ENCODE data around the gene TBCCD1. TPM values are rescaled to one million over a fixed set of nuclear protein-coding genes. Genes with fewer than 3 reads are reported as not detected.
A peak's percentile ranks its signal among the peaks of the same experiment; 100 is the strongest.

Gene TBCCD1
- total RNA-seq, 1 donor from 2014 or later, result 13.5 TPM

DNA sequence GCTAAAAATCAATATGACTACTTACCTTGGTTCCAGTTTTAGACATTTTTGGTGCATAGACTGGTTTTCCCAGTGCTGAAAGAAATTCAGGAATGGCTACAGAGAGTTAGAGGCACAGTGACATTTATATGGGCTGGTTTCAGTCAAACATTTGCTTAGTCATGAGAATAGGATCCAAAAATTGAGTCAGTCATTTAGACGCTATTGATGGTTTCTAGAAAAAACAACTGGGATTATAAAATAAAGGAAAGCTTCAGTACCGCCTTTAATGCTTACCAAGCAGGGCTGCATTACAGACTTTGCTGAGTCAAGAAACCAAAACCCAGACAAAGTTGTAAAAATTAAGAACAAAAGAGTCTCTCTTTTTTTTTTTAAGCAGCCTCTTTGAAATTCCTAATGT lies 22.9 kb downstream of the TBCCD1 start, which contains the start of gene CRYGS:
CRYGS (minus strand) TSS at position 100 of the 400 bp plus-strand sequence; CDS start at position 46, 54 bp downstream.
- Mint-ChIP-seq H3K27ac (no peak within 1 kb of the TSS), H3K4me3 (ENCODE audit: low read depth) (no peak within 1 kb of the TSS), H3K36me3 (ENCODE audit: insufficient read depth) (peaks cover 3% of the 10 kb centered on the region), H3K9me3 (ENCODE audit: low read depth) (no peaks in the 10 kb centered on the region), H3K4me1 (ENCODE audit: low read depth) (peaks cover 1% of the 10 kb centered on the region), H3K27me3 (no peaks in the 10 kb centered on the region)
- TF ChIP-seq, protein P1, sequence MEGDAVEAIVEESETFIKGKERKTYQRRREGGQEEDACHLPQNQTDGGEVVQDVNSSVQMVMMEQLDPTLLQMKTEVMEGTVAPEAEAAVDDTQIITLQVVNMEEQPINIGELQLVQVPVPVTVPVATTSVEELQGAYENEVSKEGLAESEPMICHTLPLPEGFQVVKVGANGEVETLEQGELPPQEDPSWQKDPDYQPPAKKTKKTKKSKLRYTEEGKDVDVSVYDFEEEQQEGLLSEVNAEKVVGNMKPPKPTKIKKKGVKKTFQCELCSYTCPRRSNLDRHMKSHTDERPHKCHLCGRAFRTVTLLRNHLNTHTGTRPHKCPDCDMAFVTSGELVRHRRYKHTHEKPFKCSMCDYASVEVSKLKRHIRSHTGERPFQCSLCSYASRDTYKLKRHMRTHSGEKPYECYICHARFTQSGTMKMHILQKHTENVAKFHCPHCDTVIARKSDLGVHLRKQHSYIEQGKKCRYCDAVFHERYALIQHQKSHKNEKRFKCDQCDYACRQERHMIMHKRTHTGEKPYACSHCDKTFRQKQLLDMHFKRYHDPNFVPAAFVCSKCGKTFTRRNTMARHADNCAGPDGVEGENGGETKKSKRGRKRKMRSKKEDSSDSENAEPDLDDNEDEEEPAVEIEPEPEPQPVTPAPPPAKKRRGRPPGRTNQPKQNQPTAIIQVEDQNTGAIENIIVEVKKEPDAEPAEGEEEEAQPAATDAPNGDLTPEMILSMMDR (IDR thresholded peaks at IDR 0.05; ENCODE audit: unreplicated experiment), result no peak
- no peak for DNase-seq (ENCODE audit: low spot score, unreplicated experiment)

DNA sequence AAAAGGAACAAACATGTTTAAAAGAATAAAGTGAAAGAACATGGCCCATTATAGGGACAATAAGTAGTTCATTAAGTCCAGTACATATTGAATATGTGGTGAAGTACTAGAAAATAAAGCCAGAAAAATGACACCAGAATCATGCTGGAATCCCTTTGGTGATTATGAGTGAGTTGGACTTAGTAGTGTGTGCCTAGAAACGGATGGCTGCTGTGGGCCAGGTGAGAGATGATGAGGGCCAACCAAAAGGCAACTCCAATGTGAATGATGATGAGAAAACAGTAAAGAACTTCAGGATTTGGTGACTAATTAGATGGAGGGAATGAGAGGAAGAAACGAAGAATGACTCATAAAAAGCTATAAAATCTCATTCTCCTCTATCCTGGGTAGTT lies 26.3 kb downstream of the TBCCD1 start:
- TF ChIP-seq, protein P1 (IDR thresholded peaks at IDR 0.05; ENCODE audit: unreplicated experiment), result no peak
- Mint-ChIP-seq H3K27me3 (no peaks in the 10 kb centered on the region), H3K27ac (no peak overlapping the region), H3K4me3 (ENCODE audit: low read depth) (no peak overlapping the region), H3K9me3 (ENCODE audit: low read depth) (no peaks in the 10 kb centered on the region), H3K4me1 (ENCODE audit: low read depth) (peaks cover 1% of the 10 kb centered on the region), H3K36me3 (ENCODE audit: insufficient read depth) (no peaks in the 10 kb centered on the region)
- DNase-seq (ENCODE audit: low spot score, unreplicated experiment), result no peak

DNA sequence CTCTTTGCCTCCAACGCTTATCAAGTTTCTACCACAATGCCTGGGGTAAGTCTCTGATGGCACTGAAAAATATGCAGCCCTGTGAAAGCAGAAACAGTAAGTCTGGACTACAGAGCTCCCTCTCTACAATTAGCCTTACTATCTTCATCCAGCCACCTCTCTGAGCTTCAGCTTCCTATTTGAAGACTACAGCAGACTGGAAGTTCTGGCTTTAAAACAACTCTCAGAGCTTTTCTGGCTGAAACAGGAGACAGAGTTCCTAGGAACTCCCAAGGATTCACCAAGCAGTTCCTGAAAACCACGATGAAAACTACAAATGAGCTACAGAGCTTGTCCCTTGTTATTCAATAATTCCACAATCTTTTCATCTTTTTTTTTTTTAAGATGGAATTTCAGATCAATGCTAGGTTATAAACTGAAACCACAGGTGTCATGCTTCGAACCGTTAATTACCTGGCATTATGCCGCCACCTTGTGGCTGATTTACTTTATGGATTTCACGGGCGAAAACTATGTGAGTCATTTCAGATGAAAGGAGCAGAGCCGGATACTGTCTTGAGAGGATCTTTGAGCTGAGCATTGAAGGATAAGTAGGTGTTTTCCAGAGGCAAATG lies 26.8 kb downstream of the TBCCD1 start:
- peak; percentile 70 for DNase-seq (ENCODE audit: low spot score, unreplicated experiment)
- H3K4me3 Mint-ChIP-seq (ENCODE audit: low read depth), result no peak overlapping the region
- H3K36me3 Mint-ChIP-seq (ENCODE audit: insufficient read depth), result no peaks in the 10 kb centered on the region
- no peak overlapping the region for H3K27ac Mint-ChIP-seq
- TF ChIP-seq, protein P1 (IDR thresholded peaks at IDR 0.05; ENCODE audit: unreplicated experiment), result peak; percentile 84
- no peaks in the 10 kb centered on the region for H3K27me3 Mint-ChIP-seq
- H3K9me3 Mint-ChIP-seq (ENCODE audit: low read depth), result no peaks in the 10 kb centered on the region
- peaks cover 1% of the 10 kb centered on the region for H3K4me1 Mint-ChIP-seq (ENCODE audit: low read depth)

DNA sequence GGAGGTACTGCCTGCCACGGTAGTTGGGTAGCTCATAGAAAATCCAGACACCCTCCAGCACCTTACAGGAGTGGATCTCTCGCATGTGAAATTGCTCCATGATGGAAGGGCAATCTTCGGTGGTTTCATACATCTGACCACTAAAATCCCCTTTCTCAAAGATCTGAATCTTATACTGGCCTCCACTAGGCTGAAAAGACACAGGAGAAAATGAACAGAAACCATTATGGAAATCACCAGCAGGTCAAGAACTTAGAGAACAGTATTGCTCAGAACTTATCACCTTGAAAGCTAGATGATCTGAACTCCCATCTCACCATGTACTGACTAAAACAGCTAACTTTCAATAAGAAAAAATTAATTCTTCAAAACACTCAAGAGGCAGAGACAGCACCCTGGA lies 28.4 kb downstream of the TBCCD1 start:
- peaks cover 1% of the 10 kb centered on the region for H3K4me1 Mint-ChIP-seq (ENCODE audit: low read depth)

DNA sequence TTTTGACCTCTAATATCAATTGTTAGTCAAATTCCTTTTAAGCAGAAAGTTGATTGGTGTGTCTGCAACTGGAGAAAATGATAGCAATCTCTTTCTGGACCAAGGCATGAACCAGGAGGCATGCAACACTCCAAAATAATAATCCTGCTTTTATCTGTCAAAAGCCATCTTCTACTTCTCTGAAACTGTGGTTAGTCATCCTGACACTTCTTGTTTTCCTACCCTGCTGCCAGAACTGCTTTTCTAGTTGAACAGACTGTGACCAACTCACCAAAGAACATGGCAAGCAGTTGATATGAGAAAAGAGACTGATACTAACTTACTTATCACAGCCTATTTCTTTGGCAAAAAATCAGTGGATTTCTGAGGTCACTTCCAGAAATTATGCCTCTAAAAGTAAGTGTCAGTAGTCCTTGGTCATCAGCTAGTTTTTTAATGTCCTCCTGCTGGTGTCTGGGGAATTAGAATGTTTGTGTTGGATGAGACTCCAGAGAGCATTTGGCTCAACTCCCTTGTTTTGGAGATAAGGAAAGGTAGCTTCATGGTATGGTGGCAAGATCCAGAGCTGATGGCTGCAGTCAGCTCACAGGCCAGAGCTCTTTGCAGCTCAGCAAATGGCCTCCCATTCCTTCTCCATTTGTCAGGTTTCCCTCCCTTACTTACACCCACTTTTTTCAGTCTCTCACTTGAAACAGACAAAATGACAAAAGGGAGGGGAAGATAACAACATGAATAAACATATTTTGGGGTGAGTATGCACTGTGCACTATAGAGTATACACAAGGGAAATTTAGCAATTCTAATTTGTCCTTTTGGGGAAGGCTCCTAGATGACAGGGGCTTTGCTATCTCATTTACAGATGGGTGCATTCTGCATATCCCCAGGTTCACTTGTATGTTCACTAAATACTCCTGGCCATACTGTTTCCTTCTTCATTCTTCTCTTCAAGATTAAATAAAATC lies 30.0 kb downstream of the TBCCD1 start:
- Mint-ChIP-seq H3K27me3 (no peaks in the 10 kb centered on the region), H3K4me1 (ENCODE audit: low read depth) (peaks cover 9% of the 10 kb centered on the region)

More for the DNA sequence above, 28.4 kb downstream of the TBCCD1 start:
- Mint-ChIP-seq H3K36me3 (ENCODE audit: insufficient read depth) (no peaks in the 10 kb centered on the region), H3K27ac (no peak overlapping the region), H3K4me3 (ENCODE audit: low read depth) (no peak overlapping the region), H3K9me3 (ENCODE audit: low read depth) (no peaks in the 10 kb centered on the region), H3K27me3 (no peaks in the 10 kb centered on the region)
- no peak for DNase-seq (ENCODE audit: low spot score, unreplicated experiment)
- TF ChIP-seq, protein P1 (IDR thresholded peaks at IDR 0.05; ENCODE audit: unreplicated experiment), result no peak

More for the DNA sequence above, 30.0 kb downstream of the TBCCD1 start:
- DNase-seq (ENCODE audit: low spot score, unreplicated experiment), result no peak
- Mint-ChIP-seq H3K4me3 (ENCODE audit: low read depth) (no peak overlapping the region), H3K27ac (no peak overlapping the region), H3K9me3 (ENCODE audit: low read depth) (no peaks in the 10 kb centered on the region), H3K36me3 (ENCODE audit: insufficient read depth) (no peaks in the 10 kb centered on the region)
- TF ChIP-seq, protein P1 (IDR thresholded peaks at IDR 0.05; ENCODE audit: unreplicated experiment), result no peak
